GM12874 (cell line): ENCODE measurements around the gene KATNAL2.

Experiments
- CTCF ChIP-seq: IDR thresholded peaks from 2 replicates; pipeline ENCODE4 v1.5.1; 2011; ENCODE audit warnings: low read depth, mild to moderate bottlenecking, control low read depth, low read length, moderate library complexity; ENCODE audit not compliant: insufficient read depth

KATNAL2 gene

GRCh38 chr18:46891742-46892214 lies 25.6 kb upstream of the KATNAL2 start:
- no peak for TF ChIP-seq CTCF

GRCh38 chr18:46892842-46893241 lies 24.6 kb upstream of the KATNAL2 start:
- TF ChIP-seq CTCF, result no peak

- TF ChIP-seq CTCF, result no peak
These were observed 24.0 kb upstream of the KATNAL2 start for GRCh38 chr18:46893360-46893759.

GRCh38 chr18:46894124-46894523 lies 23.3 kb upstream of the KATNAL2 start:
- no peak for TF ChIP-seq CTCF

GRCh38 chr18:46899274-46899948 lies 18.0 kb upstream of the KATNAL2 start:
- TF ChIP-seq CTCF, result no peak

GRCh38 chr18:46903406-46903805 lies 14.0 kb upstream of the KATNAL2 start:
- TF ChIP-seq CTCF, result no peak

GRCh38 chr18:46909497-46909896 lies 7.9 kb upstream of the KATNAL2 start:
- no peak for TF ChIP-seq CTCF
